GM19452 (cell line): ENCODE measurements around the gene SYT9.
"Not testable (repeated sequence)": the region's sequence is repeated elsewhere in the genome, so short reads cannot be mapped to it uniquely, and the experiment has no call there.

Experiments used
- ATAC-seq: cut with Tn5 transposase; IDR thresholded peaks from one replicate; pipeline ENCODE4 v1.9.1; 2021; ENCODE audit not compliant: unreplicated experiment

The SYT9 gene

GRCh38 chr11:7332962-7333361, 81.3 kb downstream of the SYT9 start:
- no peak for ATAC-seq

- ATAC-seq, result not testable (repeated sequence)
Measured at GRCh38 chr11:7335442-7335841, 83.7 kb downstream of the SYT9 start.

DNA sequence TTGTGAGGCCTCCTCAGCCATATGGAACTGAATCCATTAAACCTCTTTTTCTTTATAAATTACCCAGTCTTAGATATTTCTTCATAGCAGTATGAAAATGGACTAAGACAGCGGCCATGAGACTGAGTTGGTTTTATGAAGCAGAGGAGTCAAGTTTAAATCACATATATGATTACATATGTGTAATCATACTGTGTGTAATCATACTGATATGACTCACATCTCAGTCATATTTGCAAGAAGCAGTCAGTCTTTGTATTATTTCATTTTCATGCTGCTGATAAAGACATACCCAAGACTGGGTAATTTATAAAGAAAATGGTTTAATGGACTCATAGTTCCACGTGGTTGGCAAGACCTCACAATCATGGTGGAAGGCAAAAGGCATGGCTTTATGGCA, 89.8 kb downstream of the SYT9 start:
- no peak for ATAC-seq

GRCh38 chr11:7347611-7348431, 96.1 kb downstream of the SYT9 start:
- ATAC-seq, result no peak

GRCh38 chr11:7348432-7349304, 97.0 kb downstream of the SYT9 start:
- ATAC-seq, result no peak

GRCh38 chr11:7351228-7351627, 99.5 kb downstream of the SYT9 start:
- ATAC-seq, result no peak

DNA sequence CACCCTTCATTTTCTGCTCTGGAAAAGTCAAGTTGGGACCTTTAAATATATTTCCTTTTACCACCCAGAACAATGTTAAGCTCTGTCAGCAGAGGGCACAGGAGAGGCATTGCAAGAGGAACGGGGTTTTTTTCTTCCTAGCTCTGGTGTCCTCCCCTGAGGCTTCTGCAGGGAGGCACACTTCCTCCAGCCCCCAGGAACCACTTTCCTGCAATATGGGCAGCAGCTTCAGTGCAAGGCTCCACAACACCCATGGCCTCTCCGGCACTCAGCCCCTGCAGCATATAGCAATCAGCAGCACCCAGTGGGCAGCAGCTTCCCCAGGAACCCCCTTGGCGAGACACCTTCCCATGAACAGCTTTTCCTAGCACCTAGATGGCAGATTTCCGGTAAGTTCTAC, 101.4 kb downstream of the SYT9 start:
- ATAC-seq, result no peak

GRCh38 chr11:7364660-7365059, 113.0 kb downstream of the SYT9 start:
- no peak for ATAC-seq

DNA sequence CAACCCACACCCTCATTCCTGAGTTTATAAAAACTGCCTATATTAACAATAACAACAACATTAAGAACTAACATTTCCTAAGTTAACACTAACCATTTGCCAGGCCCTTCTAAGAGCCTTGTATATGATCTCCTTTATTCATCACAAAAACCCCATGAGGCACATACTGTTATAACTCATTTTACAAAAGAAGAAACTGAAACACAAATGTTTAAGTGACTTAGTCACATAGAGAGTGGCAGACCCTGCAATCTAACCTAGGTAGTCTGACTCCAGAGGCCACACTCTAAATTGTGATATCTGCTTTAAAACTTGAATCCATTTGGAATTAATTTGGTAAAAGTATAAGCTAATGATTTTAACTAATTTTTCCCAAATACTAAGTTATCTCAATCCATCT, 116.1 kb downstream of the SYT9 start:
- ATAC-seq, result no peak

- no peak for ATAC-seq
Measured at GRCh38 chr11:7376386-7376785, 124.7 kb downstream of the SYT9 start.

DNA sequence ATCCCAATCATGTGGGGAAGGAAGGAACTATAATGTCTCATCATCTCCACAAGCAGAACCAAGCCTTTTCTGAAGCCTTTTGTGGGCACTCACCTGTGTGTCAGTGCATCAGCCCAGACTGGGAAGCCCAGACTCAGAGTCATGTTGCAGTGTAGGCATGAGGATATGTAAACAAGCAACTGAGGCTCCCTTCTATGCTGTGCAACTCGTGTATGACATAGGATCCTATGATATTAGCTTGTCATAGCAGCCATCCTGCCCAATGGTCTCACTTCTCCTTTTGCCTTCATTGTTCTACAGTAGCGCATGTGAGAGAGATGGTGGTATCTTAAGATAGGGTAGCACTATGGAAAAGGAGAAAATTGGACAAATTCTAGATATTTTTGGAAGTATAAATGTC, 130.2 kb downstream of the SYT9 start:
- no peak for ATAC-seq

DNA sequence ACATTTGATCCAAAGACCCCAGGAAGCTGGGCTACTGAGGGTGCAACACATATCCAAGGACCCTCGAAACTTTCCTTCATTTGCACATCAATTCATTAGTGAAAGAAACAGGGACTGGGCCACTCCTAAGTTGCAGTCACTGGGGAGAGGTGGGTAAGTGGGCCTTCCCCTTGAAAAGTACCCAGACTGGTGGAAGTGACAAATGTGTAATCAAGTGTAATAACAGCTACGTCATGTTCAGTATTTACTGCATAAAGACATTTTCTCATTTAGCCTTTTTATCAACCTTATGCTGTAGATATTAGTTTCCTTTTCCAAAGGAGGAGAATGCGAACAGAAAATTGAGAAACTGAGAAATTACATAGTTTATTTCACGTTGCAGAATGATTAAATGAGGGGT, 131.7 kb downstream of the SYT9 start:
- ATAC-seq, result no peak

GRCh38 chr11:7384691-7385090, 133.0 kb downstream of the SYT9 start:
- no peak for ATAC-seq

DNA sequence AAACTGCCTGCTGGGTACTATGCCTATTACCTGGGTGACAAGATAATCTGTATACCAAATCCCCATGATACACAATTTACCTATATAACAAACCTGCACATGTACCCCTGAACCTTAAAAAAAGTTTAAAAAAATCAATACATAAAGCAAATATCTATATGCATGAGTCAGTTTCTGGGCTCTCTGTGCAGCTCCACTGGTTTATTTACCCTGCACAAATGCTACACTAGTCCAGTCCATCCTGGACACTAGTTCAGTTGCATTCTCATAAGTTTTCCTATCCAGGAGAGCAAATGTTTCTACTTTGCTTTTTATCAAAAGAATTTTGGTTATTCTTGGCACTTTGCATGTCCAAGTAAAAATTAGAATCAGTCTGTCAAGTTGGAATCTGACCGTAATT, 133.8 kb downstream of the SYT9 start:
- no peak for ATAC-seq

- no peak for ATAC-seq
Measured at GRCh38 chr11:7413961-7414915, 162.5 kb downstream of the SYT9 start.

DNA sequence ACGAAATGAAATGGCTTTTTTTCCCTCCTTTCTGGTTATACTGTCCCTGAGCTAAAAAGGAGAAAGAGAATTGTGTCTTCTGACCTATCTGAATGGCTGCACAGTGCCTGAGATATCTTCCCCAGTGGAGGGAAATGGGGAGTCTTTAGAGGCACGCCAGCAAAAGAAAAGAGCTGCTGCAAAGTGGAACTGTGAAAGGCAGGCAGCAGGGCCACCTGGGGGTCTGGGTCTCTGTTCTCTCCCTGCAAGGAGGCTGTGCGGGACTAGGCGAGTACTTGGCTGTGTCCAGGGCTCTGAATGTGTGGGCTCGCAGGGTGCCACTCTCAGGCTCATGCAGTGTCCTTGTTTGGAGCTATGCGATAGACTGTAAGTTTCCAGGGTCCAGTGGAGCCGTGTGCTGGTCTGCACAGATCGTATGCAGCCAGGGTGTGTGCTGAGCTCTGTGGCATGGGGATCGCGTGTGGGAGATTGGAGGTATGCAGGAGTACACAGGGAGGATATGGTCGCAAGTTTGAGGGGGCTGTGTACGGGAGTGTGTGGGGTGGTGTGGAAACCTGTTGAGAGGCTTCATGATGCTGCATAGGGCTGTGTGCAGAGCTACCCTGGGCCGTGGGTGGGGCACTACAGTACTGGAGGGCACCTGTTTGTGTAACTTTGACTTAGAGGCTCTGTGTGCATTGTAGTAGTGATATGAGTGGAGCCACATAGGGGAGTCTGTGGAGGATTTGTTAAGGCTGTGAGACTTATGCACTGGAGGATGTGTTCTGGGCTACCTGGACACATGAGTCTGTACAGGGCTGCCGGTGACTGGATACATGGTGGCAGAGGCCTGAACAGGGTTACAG, 163.5 kb downstream of the SYT9 start:
- no peak for ATAC-seq

GRCh38 chr11:7416080-7416479, 164.4 kb downstream of the SYT9 start:
- ATAC-seq, result no peak

DNA sequence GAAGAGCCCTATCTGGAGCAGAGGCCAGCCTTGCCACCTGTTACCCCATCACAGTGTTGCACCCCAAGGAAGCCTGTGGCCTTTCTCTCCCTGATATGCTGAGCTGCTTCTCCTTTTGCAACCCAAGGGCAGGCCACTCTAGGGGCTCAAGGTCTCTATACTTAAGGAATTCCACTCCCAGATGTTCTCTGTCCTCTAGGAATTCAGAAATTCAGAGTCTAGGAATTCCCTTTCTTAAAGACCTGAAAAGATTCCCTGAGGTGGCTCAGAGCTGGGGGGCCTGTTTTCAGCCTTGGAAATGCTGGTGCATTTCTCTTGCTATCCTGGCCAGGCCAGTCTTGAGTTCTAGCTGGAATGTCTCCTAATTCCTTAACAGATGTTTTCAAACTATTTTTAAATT, 165.6 kb downstream of the SYT9 start:
- ATAC-seq, result no peak

GRCh38 chr11:7418061-7418460, 166.4 kb downstream of the SYT9 start:
- ATAC-seq, result no peak

DNA sequence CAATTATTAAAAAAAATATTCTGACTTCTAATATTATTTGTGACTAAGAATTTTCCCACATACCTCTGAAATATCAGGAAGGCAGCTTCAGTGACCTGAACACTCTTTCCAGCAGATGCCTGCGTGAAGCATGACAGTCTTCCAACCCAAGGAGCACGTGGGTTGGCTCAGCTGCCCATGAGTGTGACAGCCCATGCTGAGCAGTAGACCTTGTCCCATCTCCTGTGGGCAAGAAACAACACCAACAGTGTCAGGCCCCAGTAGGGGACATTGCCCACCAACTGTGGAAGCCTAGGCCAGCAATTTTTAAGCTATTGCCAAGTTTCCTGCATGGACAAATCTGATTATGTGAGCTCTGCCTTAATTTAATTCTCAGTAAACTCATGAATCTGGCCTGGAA, 167.2 kb downstream of the SYT9 start:
- ATAC-seq, result no peak
